MCF 10A (cell line): Measurements from ENCODE around the gene SCML2. TPM values are rescaled to one million over a fixed set of nuclear protein-coding genes. Genes with fewer than 3 reads are reported as not detected.
A peak's percentile ranks its signal among the peaks of the same experiment; 100 is the strongest.
"Not testable (repeated sequence)": the region's sequence is repeated elsewhere in the genome, so short reads cannot be mapped to it uniquely, and the experiment has no call there.

Source experiments
- BruUV-seq: library from RNA; stranded (reverse); fragments of 400-500 nt; replicated peaks from 2 replicates; lab custom pipeline; 2021; lab: Mats Ljungman, UMichigan
- CTCF ChIA-PET: fragments of 300-600 bp; sonication (Branson Sonifier 250); formaldehyde crosslinking; extraction: SDS; loops from one replicate; lab custom pipeline; 2021; ENCODE audit warnings: antibody characterized with exemption, inconsistent platforms; lab: Yijun Ruan, JAX
- POLR2A ChIA-PET: fragments of 300-600, 350-650 bp; sonication (Branson Sonifier 250); formaldehyde crosslinking; extraction: SDS; loops from one replicate; lab custom pipeline; 2020; ENCODE audit warnings: antibody characterized with exemption, inconsistent platforms; lab: Yijun Ruan, JAX
- DNase-seq: peaks from one replicate; pipeline ENCODE4 v3.0.0-alpha.2; 2018; ENCODE audit not compliant: unreplicated experiment
- H3K27ac Mint-ChIP-seq: one replicate; pipeline ENCODE4 v1.8.0; 2022; ENCODE audit warnings: mild to moderate bottlenecking, low read depth, mixed read lengths; ENCODE audit not compliant: unreplicated experiment
- H3K27me3 Mint-ChIP-seq: one replicate; pipeline ENCODE4 v1.8.0; 2022; ENCODE audit warnings: mixed read lengths; ENCODE audit not compliant: insufficient read depth, unreplicated experiment
- H3K36me3 Mint-ChIP-seq: one replicate; pipeline ENCODE4 v1.8.0; 2022; ENCODE audit warnings: mild to moderate bottlenecking, moderate library complexity, mixed read lengths; ENCODE audit not compliant: insufficient read depth, unreplicated experiment
- H3K4me1 Mint-ChIP-seq: one replicate; pipeline ENCODE4 v1.8.0; 2022; ENCODE audit warnings: mixed read lengths; ENCODE audit not compliant: insufficient read depth, unreplicated experiment
- H3K4me3 Mint-ChIP-seq: one replicate; pipeline ENCODE4 v1.8.0; 2022; ENCODE audit warnings: mild to moderate bottlenecking, moderate library complexity, mixed read lengths; ENCODE audit not compliant: unreplicated experiment
- H3K9me3 Mint-ChIP-seq: one replicate; pipeline ENCODE4 v1.8.0; 2022; ENCODE audit warnings: mixed read lengths; ENCODE audit not compliant: unreplicated experiment
- CTCF ChIP-seq: fragments of 200-600 bp; IDR thresholded peaks from one replicate; pipeline ENCODE4 v1.8.0; 2022; ENCODE audit warnings: antibody characterized with exemption, mild to moderate bottlenecking; ENCODE audit not compliant: unreplicated experiment
- intact Hi-C: fragments of 100-400 bp; cut with micrococcal nuclease; formaldehyde crosslinking; loops from 2 replicates; pipeline ENCODE4 v1.14.1; 2022
- total RNA-seq: library from RNA; stranded (reverse); gene quantifications from 2 replicates; pipeline ENCODE4 v1.2.3, GENCODE V29; 2022

SCML2 gene
- total RNA-seq, 1 experiment from 2014 or later, result 3.5 TPM

- H3K36me3 Mint-ChIP-seq, result peaks cover 5% of the 10 kb centered on the region
- CTCF ChIA-PET, result interaction anchor here (0.6 to 1.9 kb wide), 3 partner anchors 13 to 1039 kb away, joined by 3 to 6 read pairs (median 5); no protein-coding TSS in a partner anchor
- no TSS peak for BruUV-seq
Observed at GRCh38 chrX:18390941-18391538, 36.6 kb upstream of the SCML2 start.

GRCh38 chrX:18389966-18390365, 35.5 kb upstream of the SCML2 start:
- BruUV-seq, result no TSS peak
- POLR2A ChIA-PET, result no interaction called here
- CTCF ChIA-PET, result interaction anchor here (0.6 to 2.0 kb wide), 21 partner anchors 11 to 1160 kb away, joined by 3 to 19 read pairs (median 3); no protein-coding TSS in a partner anchor
- Mint-ChIP-seq H3K4me1 (no peaks in the 10 kb centered on the region), H3K36me3 (peaks cover 5% of the 10 kb centered on the region), H3K27me3 (no peaks in the 10 kb centered on the region), H3K9me3 (no peaks in the 10 kb centered on the region), H3K4me3 (no peak overlapping the region), H3K27ac (no peak overlapping the region)
- no peak for TF ChIP-seq CTCF
- DNase-seq, result no peak
- intact Hi-C loops, result no loop called here

More at GRCh38 chrX:18390941-18391538, 36.6 kb upstream of the SCML2 start:
- H3K27ac Mint-ChIP-seq, result no peak overlapping the region
- intact Hi-C loops, result loop anchor here (1.0 kb wide), 1 partner anchor 943 kb away; no protein-coding TSS in a partner anchor
- H3K9me3 Mint-ChIP-seq, result no peaks in the 10 kb centered on the region
- POLR2A ChIA-PET, result interaction anchor here (0.7 kb wide), 1 partner anchor 507 kb away, joined by 3 read pairs; no protein-coding TSS in a partner anchor
- H3K27me3 Mint-ChIP-seq, result no peaks in the 10 kb centered on the region
- TF ChIP-seq CTCF, result peak; percentile 67
- no peak overlapping the region for H3K4me3 Mint-ChIP-seq
- H3K4me1 Mint-ChIP-seq, result no peaks in the 10 kb centered on the region
- peak; percentile 52 for DNase-seq

GRCh38 chrX:18377796-18378195, 23.3 kb upstream of the SCML2 start:
- POLR2A ChIA-PET, result interaction anchor here (0.5 to 0.6 kb wide), 2 partner anchors 545 to 981 kb away, joined by 3 to 5 read pairs; no protein-coding TSS in a partner anchor
- intact Hi-C loops, result loop anchor here (5.0 kb wide), 1 partner anchor 680 kb away; no protein-coding TSS in a partner anchor
- no TSS peak for BruUV-seq
- H3K27me3 Mint-ChIP-seq, result no peaks in the 10 kb centered on the region
- DNase-seq, result peak; percentile 37
- CTCF ChIA-PET, result interaction anchor here (0.6 to 2.1 kb wide), 11 partner anchors 12 to 1018 kb away, joined by 3 to 6 read pairs (median 4); no protein-coding TSS in a partner anchor
- H3K4me3 Mint-ChIP-seq, result no peak overlapping the region
- no peaks in the 10 kb centered on the region for H3K36me3 Mint-ChIP-seq
- no peaks in the 10 kb centered on the region for H3K9me3 Mint-ChIP-seq
- no peaks in the 10 kb centered on the region for H3K4me1 Mint-ChIP-seq
- H3K27ac Mint-ChIP-seq, result no peak overlapping the region
- peak; percentile 31 for TF ChIP-seq CTCF

- H3K4me3 Mint-ChIP-seq, H3K27ac Mint-ChIP-seq, H3K36me3 Mint-ChIP-seq, H3K4me1 Mint-ChIP-seq, H3K27me3 Mint-ChIP-seq, DNase-seq, POLR2A ChIA-PET, BruUV-seq, H3K9me3 Mint-ChIP-seq: not testable (repeated sequence)
- CTCF ChIA-PET, result interaction anchor here (0.6 to 0.9 kb wide), 4 partner anchors 430 to 1133 kb away, joined by 3 read pairs; no protein-coding TSS in a partner anchor
- intact Hi-C loops, result loop anchor here (5.0 kb wide), 1 partner anchor 678 kb away; no protein-coding TSS in a partner anchor
Observed at GRCh38 chrX:18375131-18375805, 20.8 kb upstream of the SCML2 start.

- CTCF ChIA-PET, result interaction anchor here (0.6 kb wide), 1 partner anchor 33 kb away, joined by 4 read pairs; no protein-coding TSS in a partner anchor
- peaks cover 11% of the 10 kb centered on the region for H3K27me3 Mint-ChIP-seq
- H3K9me3 Mint-ChIP-seq, H3K27ac Mint-ChIP-seq, intact Hi-C loops, DNase-seq, H3K4me3 Mint-ChIP-seq, BruUV-seq, H3K4me1 Mint-ChIP-seq, H3K36me3 Mint-ChIP-seq, POLR2A ChIA-PET: not testable (repeated sequence)
Observed at GRCh38 chrX:18369096-18369495, 14.6 kb upstream of the SCML2 start.
